ENCODE results near the gene SCRN3.
A peak's percentile ranks its signal among the peaks of the same experiment; 100 is the strongest.

DNA sequence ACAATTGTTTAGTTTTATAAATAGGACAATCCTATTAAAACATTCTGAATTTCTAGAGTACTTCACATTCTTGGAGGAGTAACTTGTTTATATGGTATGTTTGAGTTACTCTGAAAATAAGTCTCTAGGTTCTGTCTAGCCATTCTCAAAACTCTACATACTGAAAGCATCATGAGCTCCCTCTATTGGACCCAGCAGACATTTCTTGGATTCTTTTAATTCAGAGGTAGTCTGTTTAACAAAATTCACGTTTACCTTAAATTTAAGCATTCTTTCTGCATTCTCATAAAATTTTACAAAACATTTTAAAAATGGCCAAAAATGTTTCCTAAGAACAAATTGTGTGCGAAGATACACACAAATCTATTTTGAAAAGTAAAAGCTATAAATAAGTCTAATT, 45.5 kb upstream of the SCRN3 start:
- TF ChIP-seq, protein P1, sequence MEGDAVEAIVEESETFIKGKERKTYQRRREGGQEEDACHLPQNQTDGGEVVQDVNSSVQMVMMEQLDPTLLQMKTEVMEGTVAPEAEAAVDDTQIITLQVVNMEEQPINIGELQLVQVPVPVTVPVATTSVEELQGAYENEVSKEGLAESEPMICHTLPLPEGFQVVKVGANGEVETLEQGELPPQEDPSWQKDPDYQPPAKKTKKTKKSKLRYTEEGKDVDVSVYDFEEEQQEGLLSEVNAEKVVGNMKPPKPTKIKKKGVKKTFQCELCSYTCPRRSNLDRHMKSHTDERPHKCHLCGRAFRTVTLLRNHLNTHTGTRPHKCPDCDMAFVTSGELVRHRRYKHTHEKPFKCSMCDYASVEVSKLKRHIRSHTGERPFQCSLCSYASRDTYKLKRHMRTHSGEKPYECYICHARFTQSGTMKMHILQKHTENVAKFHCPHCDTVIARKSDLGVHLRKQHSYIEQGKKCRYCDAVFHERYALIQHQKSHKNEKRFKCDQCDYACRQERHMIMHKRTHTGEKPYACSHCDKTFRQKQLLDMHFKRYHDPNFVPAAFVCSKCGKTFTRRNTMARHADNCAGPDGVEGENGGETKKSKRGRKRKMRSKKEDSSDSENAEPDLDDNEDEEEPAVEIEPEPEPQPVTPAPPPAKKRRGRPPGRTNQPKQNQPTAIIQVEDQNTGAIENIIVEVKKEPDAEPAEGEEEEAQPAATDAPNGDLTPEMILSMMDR (conservative IDR thresholded peaks at IDR 0.05 in 1 of 2, IDR thresholded peaks at IDR 0.05 in 1 of 2; ENCODE audit: low read depth in 1 of 2, low read length in 2 of 2) = peak in 1 of 2 donors; percentile 53
- no peak for TF ChIP-seq EZH2 (IDR thresholded peaks at IDR 0.05; ENCODE audit: low read length, missing control alignments)
